GM21528 (cell line): ENCODE measurements around the gene RLN3.
"Not testable (repeated sequence)": the region's sequence is repeated elsewhere in the genome, so short reads cannot be mapped to it uniquely, and the experiment has no call there.

Experiments used
- ATAC-seq: cut with Tn5 transposase; IDR thresholded peaks from one replicate; pipeline ENCODE4 v1.9.1; 2021; ENCODE audit warnings: mild to moderate bottlenecking, moderate library complexity; ENCODE audit not compliant: unreplicated experiment, low FRiP score

The RLN3 gene

GRCh38 chr19:14019100-14019499 is 8.8 kb upstream of the RLN3 start:
- ATAC-seq = no peak

DNA sequence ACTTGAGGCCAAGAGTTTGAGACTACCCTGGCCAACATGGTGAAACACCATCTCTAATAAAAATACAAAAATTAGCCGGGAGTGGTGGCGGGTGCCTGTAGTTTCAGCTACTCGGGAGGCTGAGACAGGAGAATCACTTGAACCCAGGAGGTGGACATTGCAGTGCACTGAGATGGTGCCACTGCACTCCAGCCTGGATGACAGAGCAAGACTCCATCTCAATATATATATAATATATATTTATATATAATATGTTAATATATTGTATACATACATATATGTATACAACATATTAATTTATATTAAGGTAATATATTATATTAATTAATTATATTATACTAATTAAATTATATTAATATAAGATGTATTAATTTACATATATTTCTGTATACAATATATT is 8.2 kb upstream of the RLN3 start:
- not testable (repeated sequence) for ATAC-seq

DNA sequence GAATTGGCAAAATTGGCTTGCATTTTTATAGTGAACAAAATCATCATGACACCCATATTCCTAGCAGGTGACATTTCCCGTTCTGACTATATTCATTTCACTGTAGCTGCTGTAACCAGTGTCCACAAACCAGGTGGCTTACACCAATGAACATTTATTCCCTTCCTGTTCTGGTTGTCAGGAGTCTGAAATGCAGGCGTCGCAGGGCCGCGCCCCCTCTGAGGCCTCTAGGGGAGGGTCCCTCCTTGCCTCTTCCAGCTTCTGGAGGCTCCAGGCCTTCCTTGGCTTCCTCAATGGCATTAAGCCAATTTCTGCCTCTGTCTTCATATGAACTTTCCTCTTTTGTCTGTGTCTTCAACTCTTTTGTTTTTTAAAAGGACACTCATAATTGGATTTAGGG is 6.5 kb upstream of the RLN3 start:
- ATAC-seq = no peak

DNA sequence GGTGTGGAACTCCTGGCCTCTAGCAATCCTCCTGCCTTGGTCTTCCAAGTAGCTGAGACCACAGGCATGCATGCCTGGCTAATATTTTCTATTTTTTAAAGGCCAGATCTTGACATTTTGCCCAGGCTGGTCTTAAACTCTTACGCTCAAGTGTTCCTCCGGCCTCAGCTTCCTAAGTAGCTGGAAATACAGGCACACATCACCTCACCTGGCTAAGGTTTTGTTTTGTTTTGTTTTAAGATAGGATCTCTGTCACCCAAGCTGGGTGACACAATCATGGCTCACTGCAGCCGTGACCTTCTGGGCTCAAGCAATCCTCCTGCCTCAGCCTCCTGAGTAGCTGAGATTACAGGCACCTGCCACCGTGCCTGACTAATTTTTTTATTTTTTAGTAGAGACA is 5.5 kb upstream of the RLN3 start:
- ATAC-seq = no peak

- ATAC-seq = no peak
Measured at GRCh38 chr19:14023404-14024235, 4.3 kb upstream of the RLN3 start.

DNA sequence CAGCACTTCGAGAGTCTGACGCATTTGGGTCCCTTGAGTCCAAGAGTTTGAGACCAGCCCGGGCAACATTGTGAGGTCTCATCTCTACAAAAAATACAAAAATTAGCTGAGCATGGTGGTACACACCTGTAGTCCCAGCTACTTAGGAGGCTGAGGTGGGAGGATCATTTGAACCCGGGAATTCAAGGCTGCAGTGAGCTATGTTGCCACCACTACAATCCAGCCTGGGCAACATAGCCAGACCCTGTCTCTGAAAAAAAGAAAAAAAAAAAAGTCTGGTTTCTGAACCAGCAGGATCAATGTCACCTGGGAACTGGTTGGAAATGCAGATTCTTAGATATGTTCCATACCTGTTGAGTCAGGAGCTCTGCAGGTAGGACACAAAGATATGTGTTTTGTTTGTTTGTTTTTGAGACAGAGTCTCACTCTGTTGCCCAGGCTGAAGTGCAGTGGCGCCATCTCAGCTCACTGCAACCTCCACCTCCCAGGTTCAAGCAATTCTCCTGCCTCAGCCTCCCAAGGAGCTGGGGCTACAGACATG is 1.2 kb upstream of the RLN3 start:
- not testable (repeated sequence) for ATAC-seq

GRCh38 chr19:14028901-14029300 is 953 bp downstream of the RLN3 start:
- ATAC-seq = no peak

GRCh38 chr19:14030997-14031718 is 3.2 kb downstream of the RLN3 start:
- no peak for ATAC-seq

DNA sequence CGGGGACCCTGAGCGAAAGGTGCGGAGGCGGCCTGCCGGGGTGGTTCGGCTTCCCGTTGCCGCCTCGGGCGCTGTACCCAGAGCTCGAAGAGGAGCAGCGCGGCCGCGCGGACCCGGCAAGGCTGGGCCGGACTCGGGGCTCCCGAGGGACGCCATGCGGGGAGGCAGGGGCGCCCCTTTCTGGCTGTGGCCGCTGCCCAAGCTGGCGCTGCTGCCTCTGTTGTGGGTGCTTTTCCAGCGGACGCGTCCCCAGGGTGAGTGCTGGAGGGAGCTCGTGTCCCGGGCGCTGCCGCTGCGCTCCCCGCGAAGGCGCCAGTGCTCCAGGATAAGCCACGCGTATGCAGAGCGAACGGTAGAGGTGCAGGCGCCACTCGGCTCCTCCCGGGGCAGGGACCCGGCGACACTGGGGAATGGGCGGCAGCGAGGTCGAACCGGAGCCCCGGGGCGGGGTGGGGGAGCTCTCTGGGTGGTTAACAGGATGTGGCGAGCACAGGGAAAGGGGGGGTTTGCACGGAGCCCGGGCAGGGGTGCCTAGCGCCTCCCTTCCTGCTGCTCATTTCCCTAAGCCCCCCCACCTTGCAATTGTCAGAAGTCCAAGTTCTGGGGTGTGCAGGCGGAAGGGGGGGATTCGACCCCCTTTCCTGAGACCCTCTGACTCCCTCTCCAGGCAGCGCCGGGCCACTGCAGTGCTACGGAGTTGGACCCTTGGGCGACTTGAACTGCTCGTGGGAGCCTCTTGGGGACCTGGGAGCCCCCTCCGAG is 4.0 kb downstream of the RLN3 start, which contains the start of gene IL27RA:
Gene IL27RA, plus strand, starts transcription at position 44 of the 762 bp plus-strand sequence. Its CDS starts 111 bp downstream, at position 155.
- no peak for ATAC-seq

DNA sequence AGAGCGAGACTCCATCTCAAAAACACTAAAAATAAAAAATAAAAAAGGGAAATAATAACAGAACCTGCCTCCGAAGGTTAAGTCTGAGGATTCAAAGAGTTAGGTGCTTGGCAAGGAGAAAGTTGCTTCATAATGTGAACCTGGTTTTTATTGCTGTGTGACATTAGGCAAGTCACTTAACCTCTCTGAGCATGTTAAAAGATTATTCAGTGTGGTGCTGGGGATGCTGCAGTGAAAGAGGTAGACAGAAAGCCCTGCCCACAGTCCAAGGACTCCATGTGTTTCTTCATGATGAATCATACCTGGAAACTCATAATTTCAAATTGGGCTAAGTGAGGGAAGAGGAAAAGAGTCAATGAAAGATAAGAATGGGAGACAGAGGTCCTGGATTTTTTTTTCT is 6.0 kb downstream of the RLN3 start:
- no peak for ATAC-seq

- not testable (repeated sequence) for ATAC-seq
Measured at GRCh38 chr19:14035159-14035558, 7.2 kb downstream of the RLN3 start.

- no peak for ATAC-seq
Measured at GRCh38 chr19:14035706-14036105, 7.8 kb downstream of the RLN3 start.

GRCh38 chr19:14039181-14039580 is 11.2 kb downstream of the RLN3 start:
- ATAC-seq = no peak

DNA sequence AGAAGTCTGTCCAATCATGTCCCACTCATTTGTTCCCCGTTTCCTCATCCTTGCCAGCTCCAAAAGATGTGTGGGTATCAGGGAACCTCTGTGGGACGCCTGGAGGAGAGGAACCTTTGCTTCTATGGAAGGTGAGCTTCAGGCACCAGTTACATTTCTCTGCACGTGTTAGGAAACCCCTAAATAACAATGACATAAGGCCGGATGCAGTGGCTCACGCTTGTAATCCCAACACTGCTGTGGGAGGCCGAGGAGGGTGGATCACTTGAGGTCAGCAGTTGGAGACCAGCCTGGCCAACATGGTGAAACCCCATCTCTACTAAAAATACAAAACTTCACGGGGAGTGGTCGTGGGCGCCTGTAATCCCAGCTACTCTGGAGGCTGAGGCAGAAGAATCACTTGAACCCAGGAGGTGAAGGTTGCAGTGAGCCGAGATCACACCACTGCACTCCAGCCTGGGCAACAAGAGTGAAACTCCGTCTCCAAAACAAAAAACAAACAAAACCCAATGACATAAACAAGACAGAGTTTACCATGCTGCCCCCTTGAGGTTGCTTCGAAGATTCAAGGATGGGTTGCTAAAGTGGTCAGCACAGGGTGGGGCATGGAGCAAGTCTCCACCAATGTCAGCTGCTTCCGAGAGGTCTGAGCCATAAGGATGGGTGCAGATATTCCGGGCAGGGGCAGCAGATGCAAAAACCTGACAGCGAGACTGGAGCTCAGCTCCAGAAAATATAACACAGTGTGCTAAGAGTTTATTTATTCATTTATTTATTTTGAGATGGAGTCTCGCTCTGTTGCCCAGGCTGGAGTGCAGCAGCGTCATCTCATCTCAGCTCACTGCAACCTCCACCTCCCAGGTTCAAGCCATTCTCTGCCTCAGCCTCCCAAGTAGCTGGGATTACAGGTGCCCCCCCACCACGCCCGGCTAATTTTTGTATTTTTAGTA is 15.0 kb downstream of the RLN3 start:
- ATAC-seq = not testable (repeated sequence)

DNA sequence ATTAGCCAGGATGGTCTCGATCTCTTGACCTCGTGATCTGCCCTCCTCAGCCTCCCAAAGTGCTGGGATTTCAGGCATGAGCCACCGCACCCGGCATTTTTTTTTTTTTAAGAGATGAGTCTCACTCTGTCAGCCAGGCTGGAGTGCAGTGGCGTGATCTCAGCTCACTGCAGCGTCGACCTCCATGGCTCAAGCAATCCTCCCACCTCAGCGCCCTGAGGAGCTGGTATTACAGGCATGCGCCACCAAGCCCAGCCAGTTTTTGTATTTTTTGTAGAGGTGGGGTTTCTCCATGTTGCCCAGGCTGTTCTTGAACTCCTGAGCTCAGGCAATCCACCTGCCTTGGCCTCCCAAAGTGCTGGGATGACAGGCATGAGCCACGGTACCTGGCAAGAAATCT is 19.9 kb downstream of the RLN3 start:
- ATAC-seq = not testable (repeated sequence)

GRCh38 chr19:14048443-14049153 is 20.6 kb downstream of the RLN3 start:
- no peak for ATAC-seq

DNA sequence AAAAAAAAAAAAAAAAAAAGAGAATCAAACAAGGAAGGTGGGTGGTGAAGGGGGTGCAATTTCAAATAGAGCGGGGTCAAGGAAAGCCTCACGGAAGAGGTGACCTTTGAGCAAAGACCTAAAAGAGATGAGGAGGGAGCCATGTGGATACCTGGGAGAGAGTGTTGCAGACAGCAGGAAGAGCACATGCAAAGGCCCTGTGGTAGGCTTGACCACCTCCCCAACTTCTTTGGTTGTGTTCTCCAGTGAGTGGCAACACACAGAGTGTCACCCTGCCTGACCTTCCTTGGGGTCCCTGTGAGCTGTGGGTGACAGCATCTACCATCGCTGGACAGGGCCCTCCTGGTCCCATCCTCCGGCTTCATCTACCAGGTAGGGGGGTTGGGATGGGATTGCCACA is 22.6 kb downstream of the RLN3 start:
- ATAC-seq = no peak

- ATAC-seq = not testable (repeated sequence)
Measured at GRCh38 chr19:14050961-14051360, 23.0 kb downstream of the RLN3 start.

GRCh38 chr19:14051980-14052379 is 24.0 kb downstream of the RLN3 start:
- no peak for ATAC-seq
